GM12878 (cell line): ENCODE results near the gene CENATAC. TPM values are rescaled to one million over a fixed set of nuclear protein-coding genes. Genes with fewer than 3 reads are reported as not detected.

ENCODE experiments used
- BCL3 ChIP-seq: IDR thresholded peaks from 2 replicates; pipeline ENCODE4 v1.6.1; 2011; ENCODE audit warnings: borderline replicate concordance, low read depth, mild to moderate bottlenecking, moderate library complexity, low read length; ENCODE audit not compliant: insufficient read depth, poor library complexity, severe bottlenecking
- HCFC1 ChIP-seq: fragments of 150-350 bp; IDR thresholded peaks from 2 replicates; pipeline ENCODE4 v1.6.1; 2014; ENCODE audit warnings: low read length
- MLLT1 ChIP-seq: fragments of 450-650 bp; IDR thresholded peaks from 2 replicates; pipeline ENCODE4 v1.6.1; 2016; ENCODE audit warnings: mild to moderate bottlenecking
- RUNX3 ChIP-seq: IDR thresholded peaks from 2 replicates; pipeline ENCODE4 v1.6.1; 2012; ENCODE audit warnings: low read length, inconsistent platforms
- ZNF687 ChIP-seq: fragments of 450-650 bp; IDR thresholded peaks from 2 replicates; pipeline ENCODE4 v1.6.1; 2017; ENCODE audit warnings: mild to moderate bottlenecking, moderate library complexity
- ZZZ3 ChIP-seq: IDR thresholded peaks from 2 replicates; pipeline ENCODE4 v1.6.1; 2011; ENCODE audit warnings: low read depth; ENCODE audit not compliant: control insufficient read depth, insufficient read length
- polyA plus RNA-seq, 11 experiments: library from polyadenylated mRNA; depleted of rRNA in 4 of 11; unstranded in 6 of 11; stranded (reverse) in 5 of 11; fragments of >200 nt; fragmentation: Nextera tagmentation in 4 of 11; fragmentation: Illumina TruSeq in 1 of 11; extraction: Ambion mirVana in 4 of 11; extraction: Trizol in 1 of 11; gene quantifications; 1 replicate in 1 of 11; 2 replicates in 10 of 11; pipeline versions ENCODE4 v1.2.1 to v1.2.3, GENCODE V29; 2011 to 2016; ENCODE audit warnings: inconsistent platforms in 2 of 11, missing spikeins in 2 of 11, low read depth in 1 of 11
- total RNA-seq, 4 experiments: library from RNA; depleted of rRNA in 3 of 4; stranded (reverse); fragments of >200 nt in 3 of 4; fragmentation: Illumina TruSeq in 1 of 4; extraction: Trizol in 1 of 4; gene quantifications; 2 replicates each; pipeline versions ENCODE4 v1.2.1 to v1.2.3, GENCODE V29; 2013 to 2021
- TF ChIP-seq, protein P1 (sequence below): IDR thresholded peaks from 2 replicates; pipeline ENCODE4 v1.6.1; 2012; ENCODE audit warnings: low read depth, low read length, improper control_type of control experiment
- TF ChIP-seq, protein P2 (sequence below): fragments of 450-650 bp; IDR thresholded peaks from 2 replicates; pipeline ENCODE4 v1.6.1; 2016; ENCODE audit warnings: mild to moderate bottlenecking

CENATAC gene
- total and polyA plus RNA-seq, 10 of the 15 experiments (the other 5 are each of a cell fraction or from before 2014, with no cell fraction given) = 4.8 to 37.1 (median 24.1) TPM

DNA sequence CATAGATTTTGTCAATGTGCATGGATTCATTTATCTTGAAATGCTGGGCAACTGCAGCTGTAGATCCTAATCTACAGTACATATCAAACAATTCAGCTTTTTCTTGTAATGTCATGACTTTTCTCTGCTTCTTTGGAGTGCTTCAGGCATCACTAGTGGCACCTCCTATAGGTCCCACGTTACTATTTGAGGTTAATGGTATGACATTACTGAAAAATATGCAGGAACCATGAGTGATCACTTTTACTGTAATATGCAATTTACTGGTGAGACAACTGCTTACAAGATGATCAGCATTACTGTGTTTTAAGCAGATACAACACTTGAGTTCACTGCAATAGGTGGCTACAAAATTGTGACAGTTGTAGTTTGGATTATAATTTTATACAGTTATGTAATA lies 3.0 kb downstream of the CENATAC start (continued):
- TF ChIP-seq, protein P1, sequence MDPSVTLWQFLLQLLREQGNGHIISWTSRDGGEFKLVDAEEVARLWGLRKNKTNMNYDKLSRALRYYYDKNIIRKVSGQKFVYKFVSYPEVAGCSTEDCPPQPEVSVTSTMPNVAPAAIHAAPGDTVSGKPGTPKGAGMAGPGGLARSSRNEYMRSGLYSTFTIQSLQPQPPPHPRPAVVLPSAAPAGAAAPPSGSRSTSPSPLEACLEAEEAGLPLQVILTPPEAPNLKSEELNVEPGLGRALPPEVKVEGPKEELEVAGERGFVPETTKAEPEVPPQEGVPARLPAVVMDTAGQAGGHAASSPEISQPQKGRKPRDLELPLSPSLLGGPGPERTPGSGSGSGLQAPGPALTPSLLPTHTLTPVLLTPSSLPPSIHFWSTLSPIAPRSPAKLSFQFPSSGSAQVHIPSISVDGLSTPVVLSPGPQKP = no peak
- TF ChIP-seq ZZZ3 (no peak), BCL3 (no peak), MLLT1 (no peak), RUNX3 (no peak), HCFC1 (no peak), ZNF687 (no peak)
- TF ChIP-seq, protein P2, sequence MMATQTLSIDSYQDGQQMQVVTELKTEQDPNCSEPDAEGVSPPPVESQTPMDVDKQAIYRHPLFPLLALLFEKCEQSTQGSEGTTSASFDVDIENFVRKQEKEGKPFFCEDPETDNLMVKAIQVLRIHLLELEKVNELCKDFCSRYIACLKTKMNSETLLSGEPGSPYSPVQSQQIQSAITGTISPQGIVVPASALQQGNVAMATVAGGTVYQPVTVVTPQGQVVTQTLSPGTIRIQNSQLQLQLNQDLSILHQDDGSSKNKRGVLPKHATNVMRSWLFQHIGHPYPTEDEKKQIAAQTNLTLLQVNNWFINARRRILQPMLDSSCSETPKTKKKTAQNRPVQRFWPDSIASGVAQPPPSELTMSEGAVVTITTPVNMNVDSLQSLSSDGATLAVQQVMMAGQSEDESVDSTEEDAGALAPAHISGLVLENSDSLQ = no peak
